GM18507 (cell line): ENCODE data around the gene GABRB1.

Source experiments
- DNase-seq: peaks from one replicate; pipeline ENCODE4 v3.0.0; 2011; ENCODE audit warnings: low read depth; ENCODE audit not compliant: insufficient read length; ENCODE audit errors: extremely low spot score
- FAIRE-seq: peaks from 2 replicates; lab custom pipeline; 2011; peaks lifted over from hg19 to GRCh38; lab: Jason Lieb, UNC

Gene GABRB1

GRCh38 chr4:47194036-47194737 is 162.8 kb downstream of the GABRB1 start:
- FAIRE-seq (no peak), DNase-seq (no peak)

GRCh38 chr4:47195706-47196105 is 164.3 kb downstream of the GABRB1 start:
- FAIRE-seq (no peak), DNase-seq (no peak)

- no peak for FAIRE-seq
- DNase-seq, result no peak
These were observed 167.4 kb downstream of the GABRB1 start for GRCh38 chr4:47198791-47199190.

- DNase-seq, result no peak
- no peak for FAIRE-seq
These were observed 172.2 kb downstream of the GABRB1 start for GRCh38 chr4:47203593-47203992.

GRCh38 chr4:47207555-47207954 is 176.2 kb downstream of the GABRB1 start:
- no peak for FAIRE-seq
- DNase-seq, result no peak

GRCh38 chr4:47209833-47210232 is 178.5 kb downstream of the GABRB1 start:
- FAIRE-seq (no peak), DNase-seq (no peak)

- FAIRE-seq (no peak), DNase-seq (no peak)
These were observed 179.5 kb downstream of the GABRB1 start for GRCh38 chr4:47210828-47211227.

GRCh38 chr4:47213106-47213505 is 181.7 kb downstream of the GABRB1 start:
- DNase-seq (no peak), FAIRE-seq (no peak)

- no peak for FAIRE-seq
- no peak for DNase-seq
These were observed 182.2 kb downstream of the GABRB1 start for GRCh38 chr4:47213539-47213938.

GRCh38 chr4:47213971-47214370 is 182.6 kb downstream of the GABRB1 start:
- DNase-seq (no peak), FAIRE-seq (no peak)

GRCh38 chr4:47215759-47216158 is 184.4 kb downstream of the GABRB1 start:
- DNase-seq, result no peak
- no peak for FAIRE-seq

- DNase-seq, result no peak
- FAIRE-seq, result no peak
These were observed 185.9 kb downstream of the GABRB1 start for GRCh38 chr4:47217291-47217690.

- DNase-seq (no peak), FAIRE-seq (no peak)
These were observed 186.5 kb downstream of the GABRB1 start for GRCh38 chr4:47217884-47218283.

- FAIRE-seq (no peak), DNase-seq (no peak)
These were observed 187.3 kb downstream of the GABRB1 start for GRCh38 chr4:47218631-47219030.

- FAIRE-seq (no peak), DNase-seq (no peak)
These were observed 188.2 kb downstream of the GABRB1 start for GRCh38 chr4:47219586-47219985.

GRCh38 chr4:47221721-47222120 is 190.4 kb downstream of the GABRB1 start:
- no peak for FAIRE-seq
- DNase-seq, result no peak

- FAIRE-seq, result no peak
These were observed 190.9 kb downstream of the GABRB1 start for GRCh38 chr4:47222276-47222675.

GRCh38 chr4:47224361-47224760 is 193.0 kb downstream of the GABRB1 start:
- DNase-seq, result no peak
- FAIRE-seq, result no peak

More at GRCh38 chr4:47222276-47222675, 190.9 kb downstream of the GABRB1 start:
- no peak for DNase-seq

GRCh38 chr4:47235721-47236120 is 204.4 kb downstream of the GABRB1 start:
- FAIRE-seq (no peak), DNase-seq (no peak)

GRCh38 chr4:47238667-47239066 is 207.3 kb downstream of the GABRB1 start:
- no peak for DNase-seq

GRCh38 chr4:47239649-47240048 is 208.3 kb downstream of the GABRB1 start:
- no peak for DNase-seq
- no peak for FAIRE-seq

More at GRCh38 chr4:47238667-47239066, 207.3 kb downstream of the GABRB1 start:
- no peak for FAIRE-seq
